GOT3 (cell line): ENCODE measurements around the gene HECTD2.
"Not testable (repeated sequence)": the region's sequence is repeated elsewhere in the genome, so short reads cannot be mapped to it uniquely, and the experiment has no call there.

Source experiments
- DNase-seq: peaks from one replicate; lab custom pipeline; 2025; ENCODE audit warnings: mixed read lengths; lab: John Stamatoyannopoulos, UW

HECTD2 gene

DNA sequence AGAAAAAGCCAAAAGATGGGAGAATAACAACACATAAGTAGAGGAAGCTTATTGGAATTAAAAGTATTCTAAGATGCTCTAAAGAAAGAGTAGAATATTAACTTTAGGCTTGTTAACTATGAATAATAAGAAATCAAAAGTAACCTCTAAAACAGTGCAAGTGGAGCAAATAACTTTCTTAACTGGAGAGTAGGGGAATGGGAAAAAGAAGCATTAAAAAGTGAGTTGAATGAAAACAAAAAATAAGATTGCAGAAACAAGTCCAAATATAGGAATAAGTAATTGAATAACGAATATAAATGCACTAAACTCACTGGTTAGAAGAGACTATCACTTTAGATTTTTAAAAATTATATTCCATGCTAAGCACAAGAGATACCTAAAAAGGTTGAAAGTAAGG is 63.9 kb downstream of the HECTD2 start:
- DNase-seq, result no peak

DNA sequence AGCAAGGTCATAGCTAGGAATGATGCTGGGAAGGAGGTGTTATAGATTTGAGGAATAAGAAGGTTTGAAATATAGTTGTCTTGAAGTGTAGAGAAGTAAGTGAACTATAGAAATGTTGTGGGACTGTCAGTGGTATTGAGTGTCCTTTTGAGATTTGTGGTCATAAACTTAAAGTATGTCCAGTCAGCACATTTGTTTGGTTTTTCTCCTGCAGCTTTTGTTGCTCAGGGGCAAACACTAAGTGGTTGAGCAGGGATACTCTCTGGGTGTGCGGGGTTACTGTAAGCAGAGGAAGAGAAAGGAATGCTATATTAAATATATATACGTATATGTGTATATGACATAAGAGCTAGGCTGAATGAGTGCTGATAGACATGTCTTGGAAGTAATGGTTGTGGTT is 67.1 kb downstream of the HECTD2 start:
- DNase-seq, result no peak

DNA sequence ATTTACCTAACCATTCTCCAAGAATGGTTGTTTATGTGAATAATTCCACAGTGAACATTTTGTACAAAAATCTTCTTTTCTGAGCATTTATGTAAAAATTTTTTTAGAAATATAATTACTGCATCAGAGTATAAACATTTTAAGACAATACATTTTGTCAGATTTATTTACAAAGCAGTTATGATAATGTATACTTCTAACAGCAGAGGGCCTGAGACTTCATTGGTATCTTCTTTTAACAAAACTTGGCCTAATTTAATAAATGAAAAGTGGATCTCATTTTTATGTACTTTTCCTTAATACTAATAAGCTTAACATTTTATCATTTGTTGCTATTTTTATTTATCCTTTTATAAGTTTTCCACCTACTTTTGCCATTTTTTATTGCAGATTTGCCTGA is 69.4 kb downstream of the HECTD2 start:
- DNase-seq, result no peak

DNA sequence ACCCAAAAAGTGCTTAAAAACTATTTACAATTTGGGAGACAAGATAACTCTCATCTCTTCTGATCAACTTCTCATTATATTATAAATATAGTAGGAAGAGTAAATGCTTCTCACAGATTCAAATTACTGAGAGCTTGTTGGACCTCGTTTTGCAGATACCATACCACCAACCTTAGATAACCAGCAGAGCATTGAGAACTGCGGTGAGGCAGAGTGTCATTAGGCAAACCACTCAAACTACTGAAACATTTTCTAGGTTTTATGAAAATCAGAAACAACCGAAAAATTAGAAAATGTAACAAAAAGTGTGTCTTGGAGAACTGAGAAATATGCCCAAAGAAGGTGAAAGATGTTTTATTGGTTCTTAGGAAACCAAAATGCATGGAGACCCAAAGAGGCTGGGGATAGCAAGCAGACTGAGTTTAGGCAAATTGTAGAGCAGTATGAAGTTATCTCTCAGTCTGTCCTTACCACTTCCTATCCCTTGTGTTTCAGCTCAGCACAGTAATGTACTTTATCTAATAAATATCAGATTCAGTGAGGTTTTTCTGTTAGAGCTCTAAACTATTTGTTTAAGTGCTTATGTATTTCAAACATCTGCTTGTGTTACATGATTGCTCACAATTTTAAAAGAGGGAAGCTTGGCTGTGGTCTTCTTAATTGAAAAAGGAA is 77.9 kb downstream of the HECTD2 start:
- no peak for DNase-seq

DNA sequence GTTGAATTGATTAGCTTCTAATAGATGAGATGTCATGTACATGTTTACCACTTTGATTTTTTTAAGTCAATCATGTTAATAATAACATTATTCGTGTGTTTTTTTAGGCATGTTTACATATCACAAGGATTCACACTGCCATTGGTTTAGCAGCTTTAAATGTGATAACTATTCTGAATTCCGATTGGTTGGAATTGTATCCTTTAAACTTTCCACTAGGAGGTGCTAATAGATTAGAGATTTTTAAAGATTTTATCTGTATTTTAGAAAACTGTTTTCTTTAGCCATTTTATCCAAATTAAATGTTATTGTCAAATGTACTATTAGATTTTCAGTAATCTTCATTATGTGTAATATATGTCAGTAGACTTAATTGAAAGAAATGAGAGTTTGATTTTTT is 83.2 kb downstream of the HECTD2 start:
- DNase-seq, result no peak

DNA sequence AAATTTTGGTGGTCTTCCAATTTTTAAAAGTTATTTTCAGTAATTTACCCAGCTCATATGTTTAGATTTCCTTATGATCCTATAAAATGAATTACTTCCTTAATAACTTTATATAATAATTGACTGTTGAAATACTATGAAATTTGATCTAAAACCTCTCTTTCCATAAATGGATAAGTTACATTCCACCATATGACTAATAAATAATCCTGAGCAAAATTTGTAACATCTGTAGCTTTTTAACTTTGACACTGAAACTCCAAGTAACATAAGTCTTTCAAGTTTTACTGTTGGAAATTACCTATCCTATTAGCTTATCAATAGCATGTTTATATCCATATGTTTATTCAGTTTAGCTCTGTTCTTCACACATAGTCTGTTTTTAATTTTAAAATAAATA is 85.3 kb downstream of the HECTD2 start:
- no peak for DNase-seq

DNA sequence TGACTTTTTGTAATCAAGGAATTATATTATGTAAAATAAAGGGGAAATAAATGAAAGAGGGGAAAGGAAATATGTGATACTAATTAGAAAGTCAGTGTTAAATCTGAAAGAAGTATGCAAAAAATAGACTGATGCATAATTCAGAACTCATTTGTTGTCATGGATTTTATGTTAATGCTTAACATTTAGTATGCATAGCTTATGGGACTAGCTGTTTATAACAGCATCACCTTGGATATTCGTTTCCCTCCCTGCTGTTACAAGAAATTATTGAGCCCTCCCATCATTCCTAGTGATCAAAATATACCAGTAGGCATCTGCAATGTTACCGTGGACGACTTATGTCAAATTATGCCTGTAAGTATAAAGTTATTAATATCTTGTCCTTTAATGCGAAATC is 85.9 kb downstream of the HECTD2 start:
- DNase-seq, result no peak

DNA sequence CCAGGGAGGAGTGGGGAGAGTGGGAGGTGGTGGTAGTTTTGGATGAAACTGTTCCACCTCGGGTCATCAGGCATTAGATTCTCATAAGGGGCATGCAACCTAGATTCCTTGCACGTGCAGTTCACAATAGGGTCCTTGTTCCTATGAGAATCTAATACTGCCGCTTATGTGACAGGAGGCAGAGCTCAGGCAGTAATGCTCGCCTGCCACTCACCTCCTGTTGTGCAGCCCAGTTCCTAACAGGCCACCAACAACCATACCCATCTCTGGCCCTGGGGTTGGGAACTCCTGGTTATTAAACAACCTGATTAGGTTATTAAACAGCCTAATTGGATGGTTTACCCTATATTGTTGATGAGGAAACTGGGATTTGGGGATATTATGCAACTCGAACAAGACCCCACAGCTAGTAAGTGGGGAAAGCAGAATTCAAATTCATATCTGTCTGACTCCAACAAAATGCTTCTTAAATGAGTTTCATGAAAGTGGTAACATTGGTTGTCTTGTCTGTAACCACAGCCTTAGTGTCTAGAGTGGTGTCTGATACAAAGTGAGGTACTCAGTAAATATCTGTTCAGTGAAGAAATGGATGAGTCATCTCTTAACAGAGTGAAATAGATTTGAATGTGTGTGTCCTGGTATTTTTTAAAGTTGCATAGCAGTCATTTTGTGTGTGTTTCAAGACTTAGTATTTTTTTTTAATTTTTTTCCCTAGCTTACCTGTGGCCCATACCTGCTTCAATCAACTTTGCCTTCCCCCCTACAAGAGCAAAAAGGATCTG is 101.6 kb downstream of the HECTD2 start:
- DNase-seq, result no peak

DNA sequence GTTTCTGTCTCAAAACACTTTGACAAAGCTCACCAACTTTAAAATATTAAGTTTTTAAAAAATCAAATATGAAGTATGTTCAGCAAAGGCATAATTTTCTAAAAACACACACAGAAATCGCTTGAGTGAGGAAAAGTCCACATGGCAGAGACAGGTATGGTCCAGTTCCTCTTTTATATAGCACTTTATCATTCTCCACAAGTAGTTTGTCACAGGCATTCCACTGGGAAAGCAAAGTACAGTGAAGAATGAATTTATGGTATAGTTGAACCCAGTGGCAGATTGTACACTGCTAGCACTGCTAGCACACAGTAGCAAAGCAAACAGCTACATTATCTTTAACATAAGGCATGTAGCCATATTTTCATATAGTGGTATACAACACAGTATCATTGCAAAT is 102.3 kb downstream of the HECTD2 start:
- no peak for DNase-seq

DNA sequence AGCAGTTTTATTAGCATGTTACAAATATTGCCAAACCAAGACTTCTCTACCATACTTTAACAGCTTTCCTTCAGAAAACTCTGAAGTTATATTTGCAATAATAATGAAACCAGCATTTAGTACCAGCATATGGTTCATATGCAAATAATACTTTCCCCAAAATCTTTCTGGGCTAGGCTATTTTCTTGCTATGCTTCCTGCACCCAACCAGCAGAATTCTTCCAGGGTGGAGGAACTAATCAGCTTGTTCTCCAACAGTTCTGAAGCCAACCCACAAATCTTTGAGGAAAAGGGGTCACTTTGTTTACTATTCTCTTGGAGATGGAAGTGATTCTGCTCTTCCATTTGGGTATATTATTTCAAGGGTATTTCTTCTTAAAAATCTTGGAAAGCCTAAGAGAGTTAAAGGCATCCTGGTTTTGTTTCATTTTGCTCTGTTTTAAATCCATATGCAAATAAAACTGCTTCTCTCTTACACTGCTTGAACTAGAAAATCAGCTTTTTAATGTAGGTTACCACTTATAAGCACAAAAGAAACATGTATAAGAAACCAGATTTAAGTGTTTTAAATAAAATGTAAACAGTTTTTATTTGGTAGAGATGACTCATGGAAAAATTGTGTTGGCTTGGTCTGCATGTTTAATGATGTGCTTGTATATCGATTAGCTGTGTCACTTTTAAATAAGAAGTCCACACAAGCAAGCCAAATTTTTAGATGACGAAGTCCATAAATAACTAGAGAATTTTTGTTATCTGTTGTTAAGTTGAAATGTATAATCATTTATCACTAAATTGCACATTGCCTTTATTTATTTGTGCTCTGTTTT is 103.7 kb downstream of the HECTD2 start:
- no peak for DNase-seq

DNA sequence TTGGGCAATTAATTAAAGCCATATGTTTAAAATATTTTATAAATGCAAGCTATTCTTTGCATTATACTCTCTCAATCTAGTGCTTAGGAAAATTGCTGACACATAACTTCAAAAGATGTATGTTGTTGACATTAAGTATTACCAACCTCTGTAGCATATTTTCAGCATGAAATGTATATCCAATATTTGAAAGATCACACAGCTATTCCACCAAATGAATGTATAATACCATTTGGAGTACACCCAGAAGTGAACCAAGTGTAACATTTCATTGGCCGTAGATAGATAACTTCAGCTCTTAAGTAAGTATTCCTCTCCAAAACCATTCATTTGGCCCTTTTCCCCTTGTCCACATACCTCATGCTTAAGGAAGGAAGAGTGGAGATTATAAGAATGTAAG is 104.6 kb downstream of the HECTD2 start:
- DNase-seq, result no peak

DNA sequence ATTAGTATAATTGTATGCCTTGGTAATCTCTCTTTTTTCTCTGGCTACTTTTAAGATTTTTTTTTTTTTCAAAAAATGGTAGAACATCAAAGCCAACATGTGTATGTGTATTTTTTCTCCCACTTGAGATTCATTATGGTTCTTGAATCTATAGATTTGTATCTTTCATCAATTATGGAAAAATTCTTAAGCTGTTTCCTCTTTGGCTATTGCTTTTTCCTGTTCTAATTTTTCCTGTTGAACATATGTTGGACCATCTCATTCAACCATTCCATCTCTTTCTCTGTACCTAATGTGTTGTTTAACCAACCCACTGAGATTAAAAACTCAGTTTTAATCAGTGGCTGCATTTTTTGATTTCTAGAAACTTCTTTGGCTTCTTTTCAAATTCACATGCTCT is 107.2 kb downstream of the HECTD2 start:
- no peak for DNase-seq

DNA sequence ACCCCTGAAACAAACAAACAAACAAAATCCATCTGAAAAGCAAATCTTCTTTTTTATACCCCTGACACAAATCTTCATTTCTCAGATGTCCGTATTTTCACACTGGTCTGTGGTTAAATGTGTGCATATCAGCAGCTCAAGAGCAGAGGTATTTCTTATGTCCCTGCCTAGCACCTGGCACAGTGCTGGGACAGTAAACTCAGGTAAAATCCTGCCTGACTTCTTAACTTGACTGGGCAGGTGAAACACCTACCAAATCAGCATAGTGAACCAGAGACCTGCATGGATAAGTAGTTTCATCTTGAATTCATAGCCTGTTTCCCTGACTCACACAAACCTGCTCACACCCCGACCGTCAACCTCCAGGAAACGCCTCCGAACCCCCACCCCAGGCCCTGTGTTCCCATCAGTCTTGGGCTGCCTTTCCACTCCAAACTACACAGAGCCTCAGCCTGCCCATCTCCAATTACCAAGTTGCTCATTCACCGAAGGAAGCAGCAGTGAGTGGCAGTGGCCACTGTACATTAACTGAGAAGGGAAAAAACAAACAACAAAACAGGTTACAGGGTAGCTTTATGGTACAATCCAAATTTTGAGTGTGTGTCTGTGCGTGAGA is 109.9 kb downstream of the HECTD2 start:
- DNase-seq, result no peak

DNA sequence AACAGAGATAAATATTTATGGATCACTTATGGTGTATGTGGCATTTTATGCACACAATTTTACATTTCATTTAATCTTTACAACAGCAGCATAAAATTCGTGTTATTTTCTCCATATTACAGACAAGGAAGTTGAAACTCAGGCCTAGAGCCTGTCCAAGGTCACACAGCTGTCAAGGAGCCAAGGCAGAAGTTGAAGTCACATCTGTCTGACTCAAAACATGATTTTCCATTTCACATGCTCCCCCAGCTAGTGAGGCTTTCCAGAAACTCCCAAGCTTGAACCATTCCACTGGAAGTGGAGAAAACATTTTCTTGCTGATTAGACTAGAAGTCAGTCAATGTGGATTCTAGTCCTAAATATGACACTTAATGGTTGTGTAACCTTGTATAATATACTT is 110.5 kb downstream of the HECTD2 start:
- DNase-seq, result no peak

DNA sequence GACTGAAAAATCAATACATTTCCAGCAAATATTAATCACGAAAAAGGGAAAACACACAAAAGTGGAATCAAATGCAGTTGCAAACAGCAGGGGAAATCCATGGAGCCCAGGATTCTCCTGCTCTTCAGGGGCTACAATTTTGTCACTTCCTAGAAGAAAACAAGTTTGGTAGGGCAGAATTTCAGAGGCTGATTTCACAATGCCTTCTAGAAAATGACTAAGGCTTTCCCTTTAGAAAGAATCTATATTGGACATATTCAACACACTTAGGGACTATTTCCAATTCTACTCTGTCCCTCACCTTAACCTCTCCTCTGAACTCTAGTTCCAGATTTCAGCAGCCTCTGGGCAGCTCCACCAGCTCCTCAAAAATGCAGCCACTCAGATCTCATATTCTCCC is 111.3 kb downstream of the HECTD2 start:
- DNase-seq, result no peak

DNA sequence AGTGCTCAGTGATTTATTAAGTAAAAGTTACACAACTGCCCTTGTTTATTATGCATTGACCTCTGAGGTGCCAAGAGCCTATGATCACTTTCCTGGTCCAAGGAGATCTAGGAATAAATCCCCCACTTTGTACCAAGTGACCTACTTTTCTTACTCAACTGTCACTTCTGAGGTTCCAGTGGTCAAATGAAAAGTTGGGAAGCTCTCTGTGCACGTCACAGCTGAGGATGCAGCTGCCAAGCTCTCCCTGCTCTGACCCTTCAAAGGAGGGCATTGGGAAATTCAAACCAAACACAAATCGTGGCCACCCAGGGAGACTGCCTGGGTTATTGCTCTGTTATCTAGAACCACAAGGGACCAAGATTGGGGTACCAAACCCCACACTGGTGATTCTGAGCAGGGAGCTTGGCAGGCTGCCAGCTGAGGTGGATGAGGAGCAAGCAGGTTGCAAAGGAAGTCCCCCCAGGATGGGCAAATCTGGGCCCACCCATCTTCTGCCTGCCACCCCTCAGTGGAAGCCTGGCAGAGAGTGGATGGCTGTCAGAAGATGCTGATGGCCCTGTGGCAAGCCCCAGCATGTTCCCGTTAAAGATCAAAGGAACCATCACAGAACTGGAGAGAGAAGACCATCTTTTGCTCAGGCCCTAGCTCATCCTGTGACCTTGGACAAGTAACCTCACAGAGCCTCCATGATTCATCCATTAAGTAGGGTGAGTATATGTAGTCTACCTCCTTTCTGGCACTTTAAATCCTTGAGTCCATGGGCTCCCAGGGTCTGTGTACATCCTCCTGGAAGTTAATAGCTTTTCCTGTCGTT is 116.0 kb downstream of the HECTD2 start:
- no peak for DNase-seq

DNA sequence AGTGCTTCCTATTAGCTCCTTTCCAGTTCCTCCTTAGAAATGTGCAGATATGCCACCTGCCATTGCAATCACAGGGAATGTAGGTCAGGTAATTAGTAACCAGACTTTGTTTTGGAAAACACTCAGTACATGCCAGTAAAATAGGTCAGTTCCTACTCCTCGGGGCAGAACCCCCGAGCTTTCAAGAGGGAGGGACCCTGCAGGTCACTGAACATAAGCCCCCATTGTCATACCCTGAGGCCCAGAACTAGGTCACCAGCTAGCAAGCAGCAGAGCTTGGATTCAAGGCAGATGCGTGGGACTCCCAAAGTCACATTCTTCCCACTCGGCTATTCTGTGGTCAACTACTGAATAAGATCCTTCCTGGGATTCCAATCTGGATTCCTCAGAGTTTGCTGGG is 117.9 kb downstream of the HECTD2 start:
- DNase-seq, result no peak

DNA sequence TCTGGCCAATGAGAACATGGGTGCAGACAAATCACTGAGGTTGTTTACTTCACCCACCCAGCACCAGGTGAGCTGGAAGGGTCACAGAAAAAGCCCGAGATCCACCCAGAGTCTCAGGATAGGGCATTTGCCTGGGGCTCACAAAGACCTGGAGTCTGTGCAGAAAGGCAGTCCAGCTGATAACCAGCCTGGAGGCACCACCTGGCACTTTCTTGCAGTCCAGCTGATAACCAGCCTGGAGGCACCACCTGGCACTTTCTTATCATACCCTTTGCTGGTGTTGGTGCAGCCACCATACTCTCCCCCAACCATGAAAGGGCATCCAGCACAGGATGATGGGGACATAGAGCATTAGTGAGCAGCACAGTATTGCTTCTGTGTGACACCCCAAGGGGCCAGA is 118.6 kb downstream of the HECTD2 start:
- DNase-seq, result no peak

DNA sequence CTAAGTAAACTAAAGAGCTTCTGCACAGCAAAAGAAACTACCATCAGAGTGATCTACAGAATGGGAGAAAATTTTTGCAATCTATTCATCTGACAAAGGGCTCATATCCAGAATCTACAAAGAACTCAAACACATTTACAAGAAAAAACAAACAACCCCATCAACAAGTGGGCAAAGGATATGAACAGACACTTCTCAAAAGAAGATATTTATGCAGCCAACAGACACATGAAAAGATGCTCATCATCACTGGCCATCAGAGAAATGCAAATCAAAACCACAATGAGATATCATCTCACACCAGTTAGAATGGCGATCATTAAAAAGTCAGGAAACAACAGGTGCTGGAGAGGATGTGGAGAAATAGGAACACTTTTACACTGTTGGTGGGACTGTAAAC is 124.6 kb downstream of the HECTD2 start:
- not testable (repeated sequence) for DNase-seq

DNA sequence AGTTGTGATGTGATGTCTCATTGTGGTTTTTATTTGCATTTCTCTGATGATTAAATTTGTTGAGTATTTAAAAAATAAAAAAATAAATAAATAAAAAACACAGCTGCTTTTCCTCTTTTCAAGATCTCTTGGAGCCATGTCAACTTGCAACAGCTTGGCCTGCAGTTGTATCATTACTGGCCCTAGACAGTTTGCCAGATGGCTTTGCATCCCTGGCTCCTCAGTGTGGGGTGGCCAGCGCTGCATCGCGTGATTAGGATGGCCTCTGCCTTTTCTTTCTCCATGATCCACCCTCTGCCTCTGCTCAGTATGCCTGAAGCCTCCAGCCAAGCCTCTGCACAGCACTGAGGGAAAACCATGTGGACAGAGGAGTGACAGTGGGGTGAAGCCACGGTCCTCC is 126.0 kb downstream of the HECTD2 start:
- DNase-seq, result no peak

DNA sequence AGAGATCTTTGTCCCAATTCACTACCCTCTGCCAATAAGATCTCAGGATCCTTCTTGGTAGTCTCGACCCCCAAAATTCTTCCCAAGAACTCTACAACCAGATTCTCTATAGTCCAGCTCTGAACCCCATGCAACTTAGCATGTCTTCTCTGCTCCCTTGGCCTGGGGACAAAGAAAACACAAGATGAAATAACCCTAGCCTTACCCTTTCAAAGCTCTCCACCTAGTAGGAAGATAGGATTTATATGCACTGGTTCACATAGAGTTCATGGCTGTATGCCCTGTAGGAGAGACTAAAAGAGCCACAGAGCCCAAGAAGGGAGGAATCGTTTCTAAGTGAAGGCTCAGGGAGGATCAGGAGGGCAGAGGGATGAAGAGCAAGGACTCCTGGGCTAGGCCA is 126.6 kb downstream of the HECTD2 start:
- DNase-seq, result no peak
